HG03103 (cell line): ENCODE data around the gene IQSEC1.
"Not testable (repeated sequence)": the region's sequence is repeated elsewhere in the genome, so short reads cannot be mapped to it uniquely, and the experiment has no call there.

Experiments
- ATAC-seq: cut with Tn5 transposase; IDR thresholded peaks from one replicate; pipeline ENCODE4 v1.9.1; 2021; ENCODE audit warnings: low read depth; ENCODE audit not compliant: unreplicated experiment

The IQSEC1 gene

GRCh38 chr3:12865271-12865670 is 208.0 kb downstream of the IQSEC1 start:
- ATAC-seq: no peak

- ATAC-seq: no peak
Measured at GRCh38 chr3:12862387-12862786, 210.8 kb downstream of the IQSEC1 start.

GRCh38 chr3:12861611-12862010 is 211.6 kb downstream of the IQSEC1 start:
- ATAC-seq: no peak

GRCh38 chr3:12859840-12860239 is 213.4 kb downstream of the IQSEC1 start:
- ATAC-seq: no peak

- ATAC-seq: no peak
Measured at GRCh38 chr3:12856626-12857025, 216.6 kb downstream of the IQSEC1 start.

- ATAC-seq: no peak
Measured at GRCh38 chr3:12854565-12854964, 218.7 kb downstream of the IQSEC1 start.

- not testable (repeated sequence) for ATAC-seq
Measured at GRCh38 chr3:12853847-12854246, 219.4 kb downstream of the IQSEC1 start.

GRCh38 chr3:12852201-12852600 is 221.0 kb downstream of the IQSEC1 start:
- no peak for ATAC-seq
